ENCODE results near the gene CST6.
"Not testable (repeated sequence)": the region's sequence is repeated elsewhere in the genome, so short reads cannot be mapped to it uniquely, and the experiment has no call there.

Gene CST6

GRCh38 chr11:66002648-66003225 lies 9.1 kb upstream of the CST6 start:
- H3K36me3 ChIP-seq (replicated peaks): peaks cover 55% of the 10 kb centered on the region
- no peak for DNase-seq (ENCODE audit: low spot score in 2 of 2)
- H3K4me1 ChIP-seq: no peaks in the 10 kb centered on the region
- H3K9me3 ChIP-seq: no peaks in the 10 kb centered on the region
- peak overlapping the region; percentile 66 for H3K4me3 ChIP-seq
- no peaks in the 10 kb centered on the region for H3K27me3 ChIP-seq (ENCODE audit: low read depth)
- in situ Hi-C loops (cut with MboI; ENCODE audit: low sequenced_read_pairs): no loop called here

DNA sequence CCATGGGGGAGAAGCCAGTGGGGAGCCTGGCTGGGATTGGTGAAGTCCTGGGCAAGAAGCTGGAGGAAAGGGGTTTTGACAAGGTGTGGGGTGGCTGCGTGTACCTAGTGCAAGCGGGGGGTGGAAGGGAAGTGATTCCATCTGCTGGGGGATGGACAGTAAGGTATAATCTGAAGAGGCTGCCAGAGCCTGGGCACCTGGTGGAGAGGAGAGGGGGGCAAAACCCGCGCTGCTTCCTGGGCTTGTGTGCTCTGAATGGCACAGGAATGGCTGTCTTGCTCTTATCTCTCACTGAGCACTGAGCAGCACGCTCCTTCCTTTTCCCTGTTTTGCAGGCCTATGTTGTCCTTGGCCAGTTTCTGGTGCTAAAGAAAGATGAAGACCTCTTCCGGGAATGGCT lies 8.5 kb upstream of the CST6 start:
- no peaks in the 10 kb centered on the region for H3K27me3 ChIP-seq (ENCODE audit: low read depth)
- H3K4me1 ChIP-seq: no peaks in the 10 kb centered on the region
- no peak for DNase-seq (ENCODE audit: low spot score in 2 of 2)
- no peaks in the 10 kb centered on the region for H3K9me3 ChIP-seq
- peaks cover 50% of the 10 kb centered on the region for H3K36me3 ChIP-seq (replicated peaks)
- peak overlapping the region; percentile 66 for H3K4me3 ChIP-seq
- in situ Hi-C loops (cut with MboI; ENCODE audit: low sequenced_read_pairs): no loop called here

DNA sequence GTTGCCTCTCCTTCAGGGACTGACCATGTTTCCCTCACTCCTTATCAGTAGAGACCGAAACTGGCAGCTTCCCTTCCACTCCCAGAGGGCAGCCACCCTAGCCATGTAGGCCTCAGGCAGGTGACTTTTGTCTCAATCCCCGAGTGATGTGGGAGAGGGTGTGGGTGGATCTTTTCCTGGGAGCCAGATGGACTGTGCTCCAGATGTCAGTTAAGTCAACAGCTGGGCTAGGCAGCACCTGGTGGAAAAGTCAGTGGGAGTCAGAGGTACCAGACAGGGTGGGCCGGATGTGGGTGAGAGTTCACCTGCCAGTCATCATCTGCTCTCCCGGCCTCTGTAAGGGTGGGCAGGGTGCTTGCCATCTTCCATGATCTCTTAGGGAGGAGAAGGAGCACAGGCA lies 7.6 kb upstream of the CST6 start:
- DNase-seq (ENCODE audit: low spot score in 2 of 2): no peak
- in situ Hi-C loops (cut with MboI; ENCODE audit: low sequenced_read_pairs): no loop called here
- H3K9me3 ChIP-seq: no peaks in the 10 kb centered on the region

DNA sequence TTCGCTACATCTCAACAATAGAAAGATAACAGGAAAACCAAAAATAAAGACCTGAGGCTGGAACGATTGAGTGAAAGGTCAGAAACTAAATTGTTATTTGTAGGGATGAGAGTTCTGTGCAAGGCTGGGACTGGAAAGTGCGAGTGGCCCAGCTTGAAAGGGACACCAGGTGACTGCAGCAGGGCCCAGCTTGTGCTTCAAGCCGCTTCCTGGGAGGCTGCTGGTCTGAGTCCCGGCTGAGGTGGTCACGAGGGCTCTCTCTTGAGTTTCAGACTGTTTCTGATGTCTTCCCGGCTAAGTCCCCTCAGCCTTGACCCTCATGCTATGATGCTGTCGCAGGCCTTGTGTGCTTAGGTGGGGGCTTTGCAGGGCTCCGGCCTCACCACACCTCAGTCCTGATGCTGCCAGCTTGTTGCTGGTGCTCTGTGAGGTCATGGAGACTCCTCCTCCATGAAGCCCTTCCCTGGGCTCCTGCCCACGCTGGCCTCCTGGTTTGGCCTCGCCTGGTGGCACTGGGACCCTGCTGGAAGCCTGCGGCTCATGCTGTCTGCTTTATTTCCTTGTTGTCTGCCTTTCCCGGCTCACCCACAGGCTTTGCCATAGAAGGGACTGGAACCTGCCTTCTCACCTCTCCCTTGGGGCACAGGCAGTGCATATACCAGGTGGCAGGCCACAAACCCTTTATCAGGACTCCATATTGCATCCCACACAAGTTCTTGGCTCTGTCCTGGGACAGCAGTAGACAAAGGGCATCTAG lies 5.5 kb upstream of the CST6 start:
- H3K9me3 ChIP-seq: no peaks in the 10 kb centered on the region
- no peaks in the 10 kb centered on the region for H3K27me3 ChIP-seq (ENCODE audit: low read depth)
- in situ Hi-C loops (cut with MboI; ENCODE audit: low sequenced_read_pairs): no loop called here
- H3K4me1 ChIP-seq: no peaks in the 10 kb centered on the region
- no peak overlapping the region for H3K4me3 ChIP-seq
- no peak for DNase-seq (ENCODE audit: low spot score in 2 of 2)
- peaks cover 27% of the 10 kb centered on the region for H3K36me3 ChIP-seq (replicated peaks)

More for the DNA sequence above, 7.6 kb upstream of the CST6 start:
- Histone ChIP-seq H3K36me3 (replicated peaks) (peaks cover 41% of the 10 kb centered on the region), H3K4me3 (no peak overlapping the region), H3K4me1 (no peaks in the 10 kb centered on the region), H3K27me3 (ENCODE audit: low read depth) (no peaks in the 10 kb centered on the region)

GRCh38 chr11:66006891-66007176 lies 5.0 kb upstream of the CST6 start:
- Histone ChIP-seq H3K4me1 (no peaks in the 10 kb centered on the region), H3K36me3 (replicated peaks) (peaks cover 27% of the 10 kb centered on the region), H3K4me3 (no peak overlapping the region), H3K27me3 (ENCODE audit: low read depth) (no peaks in the 10 kb centered on the region), H3K9me3 (no peaks in the 10 kb centered on the region)
- in situ Hi-C loops (cut with MboI; ENCODE audit: low sequenced_read_pairs): no loop called here
- DNase-seq (ENCODE audit: low spot score in 2 of 2): no peak

- Histone ChIP-seq H3K4me3 (no peak overlapping the region), H3K9me3 (no peaks in the 10 kb centered on the region), H3K4me1 (no peaks in the 10 kb centered on the region), H3K36me3 (replicated peaks) (peaks cover 27% of the 10 kb centered on the region), H3K27me3 (ENCODE audit: low read depth) (no peaks in the 10 kb centered on the region)
- in situ Hi-C loops (cut with MboI; ENCODE audit: low sequenced_read_pairs): no loop called here
- DNase-seq (ENCODE audit: low spot score in 2 of 2): no peak
These were observed 4.6 kb upstream of the CST6 start for GRCh38 chr11:66007201-66007634.

DNA sequence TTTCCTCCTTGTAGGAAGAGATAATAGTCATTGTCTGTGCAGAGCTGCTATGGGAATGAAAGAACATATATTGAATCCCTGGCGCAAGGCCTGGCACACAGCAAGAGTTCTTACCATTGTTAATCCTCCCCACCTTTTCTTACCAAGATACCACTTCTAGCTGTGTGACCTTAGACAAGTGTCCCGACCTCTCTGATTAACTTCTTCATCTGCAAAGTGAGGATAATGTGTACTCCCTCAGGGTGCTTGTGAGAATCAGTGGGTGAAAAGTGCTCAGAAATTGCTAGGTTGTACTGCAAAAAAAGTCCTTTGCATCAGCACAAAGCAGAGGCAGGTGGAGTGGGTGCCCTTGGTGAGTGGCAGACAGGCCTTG lies 3.7 kb upstream of the CST6 start:
- H3K36me3 ChIP-seq (replicated peaks): peaks cover 27% of the 10 kb centered on the region
- no peaks in the 10 kb centered on the region for H3K9me3 ChIP-seq
- H3K4me1 ChIP-seq: no peaks in the 10 kb centered on the region
- in situ Hi-C loops (cut with MboI; ENCODE audit: low sequenced_read_pairs): no loop called here
- no peak for DNase-seq (ENCODE audit: low spot score in 2 of 2)
- H3K27me3 ChIP-seq (ENCODE audit: low read depth): no peaks in the 10 kb centered on the region
- no peak overlapping the region for H3K4me3 ChIP-seq

GRCh38 chr11:66008468-66009101 lies 3.2 kb upstream of the CST6 start:
- Histone ChIP-seq H3K27me3 (ENCODE audit: low read depth) (no peaks in the 10 kb centered on the region), H3K4me3 (no peak overlapping the region), H3K9me3 (no peaks in the 10 kb centered on the region), H3K4me1 (no peaks in the 10 kb centered on the region), H3K36me3 (replicated peaks) (peaks cover 24% of the 10 kb centered on the region)
- in situ Hi-C loops (cut with MboI; ENCODE audit: low sequenced_read_pairs): no loop called here
- peak in 1 of 2 experiments; percentile 53 for DNase-seq (ENCODE audit: low spot score in 2 of 2)

DNA sequence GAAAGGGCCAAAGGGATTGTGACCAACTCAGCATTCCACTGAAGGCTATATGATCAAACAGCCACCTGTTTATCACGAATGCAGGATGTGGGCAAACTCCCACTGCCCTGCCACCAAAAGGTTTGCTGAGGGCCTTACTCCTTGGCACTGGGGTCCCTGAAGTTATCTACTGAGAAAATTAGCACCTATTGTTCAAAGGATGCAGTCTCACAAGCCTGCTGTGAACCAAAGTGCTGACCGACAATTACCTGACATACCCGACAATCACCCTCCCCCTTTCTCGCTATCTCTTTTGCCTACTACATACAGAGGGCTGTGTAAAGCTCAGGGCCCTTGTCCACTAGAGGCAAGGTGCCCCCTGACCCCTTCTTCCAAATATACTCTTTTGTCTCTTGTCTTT lies 1.8 kb upstream of the CST6 start:
- peaks cover 11% of the 10 kb centered on the region for H3K36me3 ChIP-seq (replicated peaks)
- DNase-seq (ENCODE audit: low spot score in 2 of 2); H3K4me3 ChIP-seq; H3K27me3 ChIP-seq (ENCODE audit: low read depth); in situ Hi-C loops (cut with MboI; ENCODE audit: low sequenced_read_pairs); H3K4me1 ChIP-seq; H3K9me3 ChIP-seq: not testable (repeated sequence)

DNA sequence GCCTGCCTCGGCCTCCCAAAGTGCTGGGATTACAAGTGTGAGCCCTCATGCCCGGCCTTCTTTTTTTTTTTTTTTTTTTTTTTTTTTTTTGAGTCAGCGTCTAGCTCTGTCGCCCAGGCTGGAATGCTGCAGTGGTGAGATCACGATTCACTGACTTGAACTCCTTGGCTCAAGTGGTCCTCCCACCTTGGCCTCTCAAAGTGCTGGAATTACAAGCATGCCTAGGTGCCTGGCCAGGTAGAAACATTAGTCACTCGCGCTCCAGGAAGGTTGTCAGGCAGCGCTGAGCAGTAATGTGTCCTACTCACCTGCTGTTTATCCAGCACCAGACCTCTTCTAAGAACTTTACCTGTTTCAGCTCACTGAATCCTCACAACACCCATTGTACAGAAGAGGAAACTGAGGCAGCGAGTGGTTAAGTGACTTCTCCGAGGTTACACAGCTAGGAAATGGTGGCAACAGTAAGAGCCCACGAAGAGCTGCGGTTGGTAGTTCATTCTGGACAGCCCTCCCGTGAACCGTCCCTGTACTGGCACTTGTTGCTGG lies 496 bp upstream of the CST6 start:
- peaks cover under 1% of the 10 kb centered on the region for H3K36me3 ChIP-seq (replicated peaks)
- H3K9me3 ChIP-seq: no peaks in the 10 kb centered on the region
- H3K4me1 ChIP-seq: no peaks in the 10 kb centered on the region
- no peak for DNase-seq (ENCODE audit: low spot score in 2 of 2)
- H3K27me3 ChIP-seq (ENCODE audit: low read depth): no peaks in the 10 kb centered on the region
- in situ Hi-C loops (cut with MboI; ENCODE audit: low sequenced_read_pairs): no loop called here
- H3K4me3 ChIP-seq: no peak overlapping the region

- Histone ChIP-seq H3K36me3 (replicated peaks) (no peaks in the 10 kb centered on the region), H3K4me1 (no peaks in the 10 kb centered on the region), H3K4me3 (no peak overlapping the region), H3K9me3 (no peaks in the 10 kb centered on the region), H3K27me3 (ENCODE audit: low read depth) (no peaks in the 10 kb centered on the region)
- DNase-seq (ENCODE audit: low spot score in 2 of 2): no peak
- in situ Hi-C loops (cut with MboI; ENCODE audit: low sequenced_read_pairs): no loop called here
These were observed 650 bp downstream of the CST6 start for GRCh38 chr11:66012371-66012945.

GRCh38 chr11:66012946-66013761 lies 1.3 kb downstream of the CST6 start:
- Histone ChIP-seq H3K36me3 (replicated peaks) (no peaks in the 10 kb centered on the region), H3K4me1 (no peaks in the 10 kb centered on the region), H3K9me3 (no peaks in the 10 kb centered on the region), H3K4me3 (no peak overlapping the region), H3K27me3 (ENCODE audit: low read depth) (no peaks in the 10 kb centered on the region)
- DNase-seq (ENCODE audit: low spot score in 2 of 2): no peak
- in situ Hi-C loops (cut with MboI; ENCODE audit: low sequenced_read_pairs): no loop called here

DNA sequence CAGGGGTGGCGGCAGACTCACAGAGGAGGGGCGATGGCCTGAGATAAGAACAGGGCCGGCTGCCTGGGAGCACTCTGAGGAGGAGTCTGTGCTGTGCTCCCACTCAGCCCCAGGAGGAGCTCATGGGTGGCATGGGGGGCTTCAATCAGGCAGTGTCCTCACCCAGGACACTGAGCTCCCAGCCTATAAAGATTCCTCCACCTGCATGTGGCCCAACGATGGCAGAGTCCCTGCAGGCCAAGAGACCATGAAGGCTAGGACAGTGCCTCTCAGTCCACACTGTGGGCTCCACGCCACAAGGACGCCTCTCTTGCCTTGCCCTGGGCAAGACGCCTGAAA lies 1.9 kb downstream of the CST6 start:
- DNase-seq (ENCODE audit: low spot score in 2 of 2): no peak
- Histone ChIP-seq H3K4me1 (no peaks in the 10 kb centered on the region), H3K27me3 (ENCODE audit: low read depth) (no peaks in the 10 kb centered on the region), H3K36me3 (replicated peaks) (no peaks in the 10 kb centered on the region), H3K4me3 (no peak overlapping the region), H3K9me3 (no peaks in the 10 kb centered on the region)
- in situ Hi-C loops (cut with MboI; ENCODE audit: low sequenced_read_pairs): no loop called here
